Measurements from ENCODE around the gene UMODL1.

- TF ChIP-seq POLR2AphosphoS5 (IDR thresholded peaks at IDR 0.05; ENCODE audit: low read length) (no peak), USF2 (IDR thresholded peaks at IDR 0.05; ENCODE audit: borderline replicate concordance, low read depth, low read length) (no peak), ATF3 (IDR thresholded peaks at IDR 0.05; ENCODE audit: borderline replicate concordance, extremely low read depth, low read depth, low read length) (no peak)
Measured at GRCh38 chr21:42032266-42032665, 38.9 kb upstream of the UMODL1 start.

Measured in GM12878 (cell line).